Measurements from ENCODE around the gene LRRTM1. TPM values are rescaled to one million over a fixed set of nuclear protein-coding genes. Genes with fewer than 3 reads are reported as not detected.
A peak's percentile ranks its signal among the peaks of the same experiment; 100 is the strongest.

LRRTM1 gene
- not detected for total RNA-seq
- not detected for polyA plus RNA-seq

GRCh38 chr2:80303909-80304837 lies at the start of gene LRRTM1:
Gene LRRTM1, minus strand, starts transcription at chr2:80304752. Its CDS starts 933 bp downstream, at chr2:80303819.
- no peak within 1 kb of the TSS for H3K27ac ChIP-seq (ENCODE audit: low read depth, low read length)
- no peaks in the 10 kb centered on the region for H3K27me3 ChIP-seq (ENCODE audit: insufficient read depth, low read length, poor library complexity, severe bottlenecking)
- no peaks in the 10 kb centered on the region for H3K4me1 ChIP-seq (ENCODE audit: insufficient read depth, low read length)
- no peak within 1 kb of the TSS for H3K27ac Mint-ChIP-seq
- CTCF ChIA-PET = no interaction called here
- H3K36me3 ChIP-seq (ENCODE audit: insufficient read depth, low read length) = no peaks in the 10 kb centered on the region
- H3K36me3 Mint-ChIP-seq = no peaks in the 10 kb centered on the region
- no peaks in the 10 kb centered on the region for H3K9me3 ChIP-seq (ENCODE audit: low read length)
- peaks cover 12 to 36% of the 10 kb centered on the region in 2 donors for H3K27me3 Mint-ChIP-seq
- no peaks in the 10 kb centered on the region for H3K4me1 Mint-ChIP-seq
- DNase-seq = no peak
- peaks cover 5 to 29% (median 15%) of the 10 kb centered on the region in 5 donors for H3K9me3 Mint-ChIP-seq
- no peak within 1 kb of the TSS for H3K4me3 Mint-ChIP-seq
- POLR2A ChIA-PET = no interaction called here
- H3K4me3 ChIP-seq (ENCODE audit: low read length) = no peak within 1 kb of the TSS

GRCh38 chr2:80351231-80351630 lies 46.7 kb upstream of the LRRTM1 start:
- CTCF ChIA-PET = no interaction called here
- POLR2A ChIA-PET = no interaction called here

GRCh38 chr2:80348953-80349352 lies 44.4 kb upstream of the LRRTM1 start:
- Histone ChIP-seq H3K36me3 (ENCODE audit: insufficient read depth, low read length) (no peaks in the 10 kb centered on the region), H3K27me3 (ENCODE audit: insufficient read depth, low read length, poor library complexity, severe bottlenecking) (no peaks in the 10 kb centered on the region), H3K4me1 (ENCODE audit: insufficient read depth, low read length) (no peaks in the 10 kb centered on the region), H3K4me3 (ENCODE audit: low read length) (no peak overlapping the region), H3K27ac (ENCODE audit: low read depth, low read length) (no peak overlapping the region), H3K9me3 (ENCODE audit: low read length) (no peaks in the 10 kb centered on the region)
- DNase-seq = no peak
- H3K27ac Mint-ChIP-seq = no peak overlapping the region
- CTCF ChIA-PET = no interaction called here
- peaks cover under 1 to 12% (median 3%) of the 10 kb centered on the region in 5 donors for H3K9me3 Mint-ChIP-seq
- POLR2A ChIA-PET = no interaction called here
- H3K4me3 Mint-ChIP-seq = no peak overlapping the region
- peaks cover 0 to 1% of the 10 kb centered on the region in 2 donors for H3K27me3 Mint-ChIP-seq
- no peaks in the 10 kb centered on the region for H3K4me1 Mint-ChIP-seq
- H3K36me3 Mint-ChIP-seq = no peaks in the 10 kb centered on the region

More at GRCh38 chr2:80351231-80351630, 46.7 kb upstream of the LRRTM1 start:
- H3K4me1 Mint-ChIP-seq = no peaks in the 10 kb centered on the region
- Histone ChIP-seq H3K4me1 (ENCODE audit: insufficient read depth, low read length) (no peaks in the 10 kb centered on the region), H3K27me3 (ENCODE audit: insufficient read depth, low read length, poor library complexity, severe bottlenecking) (no peaks in the 10 kb centered on the region), H3K36me3 (ENCODE audit: insufficient read depth, low read length) (no peaks in the 10 kb centered on the region), H3K4me3 (ENCODE audit: low read length) (no peak overlapping the region), H3K9me3 (ENCODE audit: low read length) (no peaks in the 10 kb centered on the region), H3K27ac (ENCODE audit: low read depth, low read length) (no peak overlapping the region)
- peaks cover 0 to 1% of the 10 kb centered on the region in 2 donors for H3K27me3 Mint-ChIP-seq
- no peak for DNase-seq
- no peak overlapping the region for H3K27ac Mint-ChIP-seq
- H3K36me3 Mint-ChIP-seq = no peaks in the 10 kb centered on the region
- peaks cover 0 to 10% (median 4%) of the 10 kb centered on the region in 5 donors for H3K9me3 Mint-ChIP-seq
- no peak overlapping the region for H3K4me3 Mint-ChIP-seq

- Mint-ChIP-seq H3K9me3 (peaks cover 0 to 16% (median 2%) of the 10 kb centered on the region in 5 donors), H3K36me3 (no peaks in the 10 kb centered on the region), H3K27ac (no peak overlapping the region), H3K4me1 (no peaks in the 10 kb centered on the region), H3K4me3 (no peak overlapping the region), H3K27me3 (peaks cover 0 to 1% of the 10 kb centered on the region in 2 donors)
- Histone ChIP-seq H3K27ac (ENCODE audit: low read depth, low read length) (no peak overlapping the region), H3K9me3 (ENCODE audit: low read length) (no peaks in the 10 kb centered on the region), H3K4me1 (ENCODE audit: insufficient read depth, low read length) (no peaks in the 10 kb centered on the region), H3K27me3 (ENCODE audit: insufficient read depth, low read length, poor library complexity, severe bottlenecking) (no peaks in the 10 kb centered on the region), H3K36me3 (ENCODE audit: insufficient read depth, low read length) (no peaks in the 10 kb centered on the region), H3K4me3 (ENCODE audit: low read length) (no peak overlapping the region)
- DNase-seq = no peak
- POLR2A ChIA-PET = no interaction called here
- CTCF ChIA-PET = no interaction called here
Observed at GRCh38 chr2:80348078-80348477, 43.5 kb upstream of the LRRTM1 start.

- H3K9me3 Mint-ChIP-seq = peaks cover 6 to 9% (median 9%) of the 10 kb centered on the region in 5 donors
- POLR2A ChIA-PET = no interaction called here
- H3K27ac Mint-ChIP-seq = no peak overlapping the region
- Histone ChIP-seq H3K36me3 (ENCODE audit: insufficient read depth, low read length) (no peaks in the 10 kb centered on the region), H3K9me3 (ENCODE audit: low read length) (no peaks in the 10 kb centered on the region), H3K27me3 (ENCODE audit: insufficient read depth, low read length, poor library complexity, severe bottlenecking) (no peaks in the 10 kb centered on the region), H3K4me1 (ENCODE audit: insufficient read depth, low read length) (no peaks in the 10 kb centered on the region), H3K4me3 (ENCODE audit: low read length) (no peak overlapping the region), H3K27ac (ENCODE audit: low read depth, low read length) (no peak overlapping the region)
- H3K4me1 Mint-ChIP-seq = no peaks in the 10 kb centered on the region
- no peaks in the 10 kb centered on the region for H3K27me3 Mint-ChIP-seq
- no peaks in the 10 kb centered on the region for H3K36me3 Mint-ChIP-seq
- no peak for DNase-seq
- H3K4me3 Mint-ChIP-seq = no peak overlapping the region
- CTCF ChIA-PET = no interaction called here
Observed at GRCh38 chr2:80340022-80340421, 35.5 kb upstream of the LRRTM1 start.

GRCh38 chr2:80338794-80339193 lies 34.2 kb upstream of the LRRTM1 start:
- Histone ChIP-seq H3K27me3 (ENCODE audit: insufficient read depth, low read length, poor library complexity, severe bottlenecking) (no peaks in the 10 kb centered on the region), H3K4me1 (ENCODE audit: insufficient read depth, low read length) (no peaks in the 10 kb centered on the region), H3K36me3 (ENCODE audit: insufficient read depth, low read length) (no peaks in the 10 kb centered on the region), H3K27ac (ENCODE audit: low read depth, low read length) (no peak overlapping the region), H3K4me3 (ENCODE audit: low read length) (no peak overlapping the region), H3K9me3 (ENCODE audit: low read length) (no peaks in the 10 kb centered on the region)
- DNase-seq = no peak
- no peaks in the 10 kb centered on the region for H3K27me3 Mint-ChIP-seq
- ChIA-PET CTCF (no interaction called here), POLR2A (no interaction called here)
- H3K4me3 Mint-ChIP-seq = no peak overlapping the region
- H3K4me1 Mint-ChIP-seq = no peaks in the 10 kb centered on the region
- no peak overlapping the region for H3K27ac Mint-ChIP-seq
- H3K9me3 Mint-ChIP-seq = peaks cover 6 to 13% (median 9%) of the 10 kb centered on the region in 5 donors
- H3K36me3 Mint-ChIP-seq = no peaks in the 10 kb centered on the region

- H3K4me1 ChIP-seq (ENCODE audit: insufficient read depth, low read length) = no peaks in the 10 kb centered on the region
- DNase-seq = no peak
- H3K4me3 Mint-ChIP-seq = no peak overlapping the region
- peak overlapping the region in 1 of 8 donors; percentile 72 for H3K27ac Mint-ChIP-seq
- H3K9me3 Mint-ChIP-seq = peaks cover 3 to 13% (median 10%) of the 10 kb centered on the region in 5 donors
- no peaks in the 10 kb centered on the region for H3K36me3 ChIP-seq (ENCODE audit: insufficient read depth, low read length)
- POLR2A ChIA-PET = no interaction called here
- H3K27me3 Mint-ChIP-seq = no peaks in the 10 kb centered on the region
- no peak overlapping the region for H3K4me3 ChIP-seq (ENCODE audit: low read length)
- CTCF ChIA-PET = no interaction called here
- H3K27ac ChIP-seq (ENCODE audit: low read depth, low read length) = no peak overlapping the region
- no peaks in the 10 kb centered on the region for H3K27me3 ChIP-seq (ENCODE audit: insufficient read depth, low read length, poor library complexity, severe bottlenecking)
- no peaks in the 10 kb centered on the region for H3K36me3 Mint-ChIP-seq
- no peaks in the 10 kb centered on the region for H3K9me3 ChIP-seq (ENCODE audit: low read length)
- H3K4me1 Mint-ChIP-seq = no peaks in the 10 kb centered on the region
Observed at GRCh38 chr2:80335411-80335810, 30.9 kb upstream of the LRRTM1 start.

GRCh38 chr2:80333886-80334285 lies 29.3 kb upstream of the LRRTM1 start:
- Histone ChIP-seq H3K4me1 (ENCODE audit: insufficient read depth, low read length) (no peaks in the 10 kb centered on the region), H3K9me3 (ENCODE audit: low read length) (no peaks in the 10 kb centered on the region), H3K27ac (ENCODE audit: low read depth, low read length) (no peak overlapping the region), H3K27me3 (ENCODE audit: insufficient read depth, low read length, poor library complexity, severe bottlenecking) (no peaks in the 10 kb centered on the region), H3K36me3 (ENCODE audit: insufficient read depth, low read length) (no peaks in the 10 kb centered on the region), H3K4me3 (ENCODE audit: low read length) (no peak overlapping the region)
- H3K4me1 Mint-ChIP-seq = no peaks in the 10 kb centered on the region
- POLR2A ChIA-PET = no interaction called here
- H3K9me3 Mint-ChIP-seq = peaks cover 3 to 18% (median 11%) of the 10 kb centered on the region in 5 donors
- H3K27ac Mint-ChIP-seq = no peak overlapping the region
- no peaks in the 10 kb centered on the region for H3K36me3 Mint-ChIP-seq
- no peaks in the 10 kb centered on the region for H3K27me3 Mint-ChIP-seq
- DNase-seq = no peak
- CTCF ChIA-PET = no interaction called here
- no peak overlapping the region for H3K4me3 Mint-ChIP-seq
